ENCODE measurements around the gene HSPB7.
A peak's percentile ranks its signal among the peaks of the same experiment; 100 is the strongest.
"Not testable (repeated sequence)": the region's sequence is repeated elsewhere in the genome, so short reads cannot be mapped to it uniquely, and the experiment has no call there.

Gene HSPB7

GRCh38 chr1:16048573-16049189 is 30.8 kb upstream of the HSPB7 start:
- peak in 1 of 2 donors; percentile 29 for ATAC-seq

- no peak for ATAC-seq
Observed at GRCh38 chr1:16047791-16048475, 30.1 kb upstream of the HSPB7 start.

- ATAC-seq, result no peak
Observed at GRCh38 chr1:16046842-16047241, 29.0 kb upstream of the HSPB7 start.

- no peak for ATAC-seq
Observed at GRCh38 chr1:16043950-16044349, 26.1 kb upstream of the HSPB7 start.

- ATAC-seq, result no peak
Observed at GRCh38 chr1:16043521-16043920, 25.7 kb upstream of the HSPB7 start, which contains the start of gene CLCNKB. Gene CLCNKB (plus strand): TSS chr1:16043782. CDS start chr1:16044493, 711 bp downstream.

- not testable (repeated sequence) for ATAC-seq
Observed at GRCh38 chr1:16042654-16043053, 24.8 kb upstream of the HSPB7 start.

- no peak for ATAC-seq
Observed at GRCh38 chr1:16042096-16042495, 24.3 kb upstream of the HSPB7 start.

GRCh38 chr1:16041200-16041599 is 23.4 kb upstream of the HSPB7 start:
- no peak for ATAC-seq

- ATAC-seq, result not testable (repeated sequence)
Observed at GRCh38 chr1:16039871-16040270, 22.0 kb upstream of the HSPB7 start.

GRCh38 chr1:16038620-16038912 is 20.7 kb upstream of the HSPB7 start:
- ATAC-seq, result no peak

- ATAC-seq, result not testable (repeated sequence)
Observed at GRCh38 chr1:16036461-16036860, 18.6 kb upstream of the HSPB7 start.

GRCh38 chr1:16033103-16033632 is 15.3 kb upstream of the HSPB7 start:
- not testable (repeated sequence) for ATAC-seq

- ATAC-seq, result peak; percentile 69 to 74
Observed at GRCh38 chr1:16032388-16033102, 14.7 kb upstream of the HSPB7 start.

- no peak for ATAC-seq
Observed at GRCh38 chr1:16031551-16031950, 13.7 kb upstream of the HSPB7 start.

- no peak for ATAC-seq
Observed at GRCh38 chr1:16029288-16029687, 11.4 kb upstream of the HSPB7 start.

- not testable (repeated sequence) for ATAC-seq
Observed at GRCh38 chr1:16029003-16029268, 11.1 kb upstream of the HSPB7 start.

- no peak for ATAC-seq
Observed at GRCh38 chr1:16028237-16029002, 10.6 kb upstream of the HSPB7 start.

- peak in 1 of 2 donors; percentile 39 for ATAC-seq
Observed at GRCh38 chr1:16026723-16027484, 9.1 kb upstream of the HSPB7 start.

- not testable (repeated sequence) for ATAC-seq
Observed at GRCh38 chr1:16026302-16026701, 8.5 kb upstream of the HSPB7 start.

GRCh38 chr1:16023050-16023653 is 5.3 kb upstream of the HSPB7 start:
- no peak for ATAC-seq

- no peak for ATAC-seq
Observed at GRCh38 chr1:16022393-16022792, 4.5 kb upstream of the HSPB7 start.

- ATAC-seq, result no peak
Observed at GRCh38 chr1:16021681-16022080, 3.8 kb upstream of the HSPB7 start, which contains the start of gene CLCNKA. Gene CLCNKA (plus strand): TSS chr1:16022036. CDS start chr1:16022620, 584 bp downstream.

Measured in activated CD4-positive, CD25-positive, alpha-beta regulatory T cell treated with anti-CD3 and anti-CD28 coated beads, Interleukin-2, amount 50 U/mL, for 24 hours (primary cell).